ENCODE results near the gene C11orf97. TPM values are rescaled to one million over a fixed set of nuclear protein-coding genes. Genes with fewer than 3 reads are reported as not detected.
A peak's percentile ranks its signal among the peaks of the same experiment; 100 is the strongest.

The C11orf97 gene
- total and polyA plus RNA-seq, 2 of the 13 experiments (the other 11 are each of a cell fraction or from before 2014, with no cell fraction given) = 0.35 TPM; not detected in 1

DNA sequence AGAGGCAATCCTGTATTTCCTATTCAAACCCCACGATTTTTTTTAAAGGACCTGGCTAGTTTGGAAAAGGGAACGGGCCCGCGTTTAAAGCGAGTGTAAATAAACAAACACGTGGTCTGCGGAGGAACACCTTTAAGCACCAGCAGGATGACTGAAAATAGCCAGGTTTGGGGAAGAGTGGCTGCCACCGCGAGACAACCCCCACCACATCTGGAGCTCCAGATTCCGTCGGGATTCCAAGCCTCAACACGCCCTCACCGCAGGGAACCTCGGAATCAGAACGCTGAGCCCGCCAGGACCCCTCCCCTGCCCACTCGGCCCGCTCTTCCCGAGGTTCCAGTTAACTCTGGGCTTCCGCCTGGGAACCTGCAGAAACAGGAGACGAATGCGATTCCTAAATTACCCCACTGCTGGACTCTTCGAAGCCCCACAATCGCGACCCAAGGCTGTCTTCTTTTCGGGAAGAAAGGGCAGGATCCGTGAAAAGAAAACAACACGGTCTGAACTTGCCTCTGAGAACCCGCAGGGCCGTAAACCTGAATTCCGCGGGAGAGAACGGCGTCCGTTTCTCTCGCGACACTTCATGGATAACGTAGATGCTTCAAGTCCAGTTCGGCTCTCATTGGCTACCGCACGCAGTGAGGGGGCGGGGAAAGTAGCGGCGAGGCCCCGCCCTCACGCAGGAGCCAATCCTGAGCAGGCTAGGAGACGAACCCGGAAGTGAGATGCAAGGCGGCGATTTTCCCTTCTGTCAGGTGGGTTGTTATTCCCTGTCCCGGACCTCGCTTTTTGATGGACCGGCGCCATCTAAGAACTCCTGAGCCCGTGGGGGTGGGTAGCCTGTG, 18.8 kb upstream of the C11orf97 start, which contains the start of the genes ANKRD49 and MRE11 (continued):
- TF ChIP-seq CENPT (CRISPR knock-in tag; IDR thresholded peaks at IDR 0.05; ENCODE audit: low read depth) (no peak), CHCHD3 (CRISPR knock-in tag; IDR thresholded peaks at IDR 0.05) (no peak), SIN3B (IDR thresholded peaks at IDR 0.05; ENCODE audit: low read length) (peak; percentile 91), MXD4 (CRISPR knock-in tag; IDR thresholded peaks at IDR 0.05) (peak; percentile 77), ZNF543 (CRISPR knock-in tag; IDR thresholded peaks at IDR 0.05) (no peak), SAP130 (CRISPR knock-in tag; IDR thresholded peaks at IDR 0.05; ENCODE audit: low read depth) (peak; percentile 97), ZNF564 (CRISPR knock-in tag; IDR thresholded peaks at IDR 0.05) (0 out of 2 replicates have a peak, but pooled peaks have one; percentile 30), ZSCAN25 (CRISPR knock-in tag; IDR thresholded peaks at IDR 0.05) (no peak), ZC3H4 (CRISPR knock-in tag; IDR thresholded peaks at IDR 0.05; ENCODE audit: borderline replicate concordance) (no peak), RFXANK (CRISPR knock-in tag; IDR thresholded peaks at IDR 0.05) (no peak), BORCS8-MEF2B (CRISPR knock-in tag; IDR thresholded peaks at IDR 0.05) (peak; percentile 67; the same call in 1 of the 2 replicates), NFIB (CRISPR knock-in tag; IDR thresholded peaks at IDR 0.05; ENCODE audit: borderline replicate concordance) (no peak), CBX2 (IDR thresholded peaks at IDR 0.05; ENCODE audit: low read depth, low read length) (no peak), CBX2 (CRISPR knock-in tag; IDR thresholded peaks at IDR 0.05; ENCODE audit: low read depth) (no peak), ZNF678 (CRISPR knock-in tag; IDR thresholded peaks at IDR 0.05) (no peak), SRF (IDR thresholded peaks at IDR 0.05; ENCODE audit: low read depth, low read length) (no peak)
- TF ChIP-seq, protein P1, sequence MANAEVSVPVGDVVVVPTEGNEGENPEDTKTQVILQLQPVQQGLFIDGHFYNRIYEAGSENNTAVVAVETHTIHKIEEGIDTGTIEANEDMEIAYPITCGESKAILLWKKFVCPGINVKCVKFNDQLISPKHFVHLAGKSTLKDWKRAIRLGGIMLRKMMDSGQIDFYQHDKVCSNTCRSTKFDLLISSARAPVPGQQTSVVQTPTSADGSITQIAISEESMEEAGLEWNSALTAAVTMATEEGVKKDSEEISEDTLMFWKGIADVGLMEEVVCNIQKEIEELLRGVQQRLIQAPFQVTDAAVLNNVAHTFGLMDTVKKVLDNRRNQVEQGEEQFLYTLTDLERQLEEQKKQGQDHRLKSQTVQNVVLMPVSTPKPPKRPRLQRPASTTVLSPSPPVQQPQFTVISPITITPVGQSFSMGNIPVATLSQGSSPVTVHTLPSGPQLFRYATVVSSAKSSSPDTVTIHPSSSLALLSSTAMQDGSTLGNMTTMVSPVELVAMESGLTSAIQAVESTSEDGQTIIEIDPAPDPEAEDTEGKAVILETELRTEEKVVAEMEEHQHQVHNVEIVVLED (CRISPR knock-in tag; IDR thresholded peaks at IDR 0.05; ENCODE audit: borderline replicate concordance) = peak; percentile 82; the same call in 1 of the 2 replicates
- TF ChIP-seq, protein P2, sequence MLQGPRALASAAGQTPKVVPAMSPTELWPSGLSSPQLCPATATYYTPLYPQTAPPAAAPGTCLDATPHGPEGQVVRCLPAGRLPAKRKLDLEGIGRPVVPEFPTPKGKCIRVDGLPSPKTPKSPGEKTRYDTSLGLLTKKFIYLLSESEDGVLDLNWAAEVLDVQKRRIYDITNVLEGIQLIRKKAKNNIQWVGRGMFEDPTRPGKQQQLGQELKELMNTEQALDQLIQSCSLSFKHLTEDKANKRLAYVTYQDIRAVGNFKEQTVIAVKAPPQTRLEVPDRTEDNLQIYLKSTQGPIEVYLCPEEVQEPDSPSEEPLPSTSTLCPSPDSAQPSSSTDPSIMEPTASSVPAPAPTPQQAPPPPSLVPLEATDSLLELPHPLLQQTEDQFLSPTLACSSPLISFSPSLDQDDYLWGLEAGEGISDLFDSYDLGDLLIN (CRISPR knock-in tag; IDR thresholded peaks at IDR 0.05; ENCODE audit: borderline replicate concordance) = no peak
- TF ChIP-seq, protein P3, sequence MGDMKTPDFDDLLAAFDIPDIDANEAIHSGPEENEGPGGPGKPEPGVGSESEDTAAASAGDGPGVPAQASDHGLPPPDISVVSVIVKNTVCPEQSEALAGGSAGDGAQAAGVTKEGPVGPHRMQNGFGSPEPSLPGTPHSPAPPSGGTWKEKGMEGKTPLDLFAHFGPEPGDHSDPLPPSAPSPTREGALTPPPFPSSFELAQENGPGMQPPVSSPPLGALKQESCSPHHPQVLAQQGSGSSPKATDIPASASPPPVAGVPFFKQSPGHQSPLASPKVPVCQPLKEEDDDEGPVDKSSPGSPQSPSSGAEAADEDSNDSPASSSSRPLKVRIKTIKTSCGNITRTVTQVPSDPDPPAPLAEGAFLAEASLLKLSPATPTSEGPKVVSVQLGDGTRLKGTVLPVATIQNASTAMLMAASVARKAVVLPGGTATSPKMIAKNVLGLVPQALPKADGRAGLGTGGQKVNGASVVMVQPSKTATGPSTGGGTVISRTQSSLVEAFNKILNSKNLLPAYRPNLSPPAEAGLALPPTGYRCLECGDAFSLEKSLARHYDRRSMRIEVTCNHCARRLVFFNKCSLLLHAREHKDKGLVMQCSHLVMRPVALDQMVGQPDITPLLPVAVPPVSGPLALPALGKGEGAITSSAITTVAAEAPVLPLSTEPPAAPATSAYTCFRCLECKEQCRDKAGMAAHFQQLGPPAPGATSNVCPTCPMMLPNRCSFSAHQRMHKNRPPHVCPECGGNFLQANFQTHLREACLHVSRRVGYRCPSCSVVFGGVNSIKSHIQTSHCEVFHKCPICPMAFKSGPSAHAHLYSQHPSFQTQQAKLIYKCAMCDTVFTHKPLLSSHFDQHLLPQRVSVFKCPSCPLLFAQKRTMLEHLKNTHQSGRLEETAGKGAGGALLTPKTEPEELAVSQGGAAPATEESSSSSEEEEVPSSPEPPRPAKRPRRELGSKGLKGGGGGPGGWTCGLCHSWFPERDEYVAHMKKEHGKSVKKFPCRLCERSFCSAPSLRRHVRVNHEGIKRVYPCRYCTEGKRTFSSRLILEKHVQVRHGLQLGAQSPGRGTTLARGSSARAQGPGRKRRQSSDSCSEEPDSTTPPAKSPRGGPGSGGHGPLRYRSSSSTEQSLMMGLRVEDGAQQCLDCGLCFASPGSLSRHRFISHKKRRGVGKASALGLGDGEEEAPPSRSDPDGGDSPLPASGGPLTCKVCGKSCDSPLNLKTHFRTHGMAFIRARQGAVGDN (CRISPR knock-in tag; IDR thresholded peaks at IDR 0.05) = peak; percentile 75
- TF ChIP-seq, protein P4, sequence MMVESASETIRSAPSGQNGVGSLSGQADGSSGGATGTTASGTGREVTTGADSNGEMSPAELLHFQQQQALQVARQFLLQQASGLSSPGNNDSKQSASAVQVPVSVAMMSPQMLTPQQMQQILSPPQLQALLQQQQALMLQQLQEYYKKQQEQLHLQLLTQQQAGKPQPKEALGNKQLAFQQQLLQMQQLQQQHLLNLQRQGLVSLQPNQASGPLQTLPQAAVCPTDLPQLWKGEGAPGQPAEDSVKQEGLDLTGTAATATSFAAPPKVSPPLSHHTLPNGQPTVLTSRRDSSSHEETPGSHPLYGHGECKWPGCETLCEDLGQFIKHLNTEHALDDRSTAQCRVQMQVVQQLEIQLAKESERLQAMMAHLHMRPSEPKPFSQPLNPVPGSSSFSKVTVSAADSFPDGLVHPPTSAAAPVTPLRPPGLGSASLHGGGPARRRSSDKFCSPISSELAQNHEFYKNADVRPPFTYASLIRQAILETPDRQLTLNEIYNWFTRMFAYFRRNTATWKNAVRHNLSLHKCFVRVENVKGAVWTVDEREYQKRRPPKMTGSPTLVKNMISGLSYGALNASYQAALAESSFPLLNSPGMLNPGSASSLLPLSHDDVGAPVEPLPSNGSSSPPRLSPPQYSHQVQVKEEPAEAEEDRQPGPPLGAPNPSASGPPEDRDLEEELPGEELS (CRISPR knock-in tag; IDR thresholded peaks at IDR 0.05) = no peak; the same call in none of the 2 replicates

All from HepG2 (cell line).